DND-41 (cell line): ENCODE measurements around the gene CAV2.

Experiments used
- EZH2 ChIP-seq: IDR thresholded peaks from 3 replicates; pipeline ENCODE4 v1.6.1; 2012; ENCODE audit warnings: borderline replicate concordance, low read depth, mild to moderate bottlenecking, moderate library complexity, low read length, inconsistent platforms; ENCODE audit not compliant: severe bottlenecking
- TF ChIP-seq, protein P1 (sequence below): IDR thresholded peaks from 2 replicates; pipeline ENCODE4 v1.5.1; 2012; ENCODE audit warnings: borderline replicate concordance, low read length, moderate library complexity, mild to moderate bottlenecking; ENCODE audit not compliant: poor library complexity, severe bottlenecking; ENCODE audit errors: extremely low read depth

- TF ChIP-seq, protein P1, sequence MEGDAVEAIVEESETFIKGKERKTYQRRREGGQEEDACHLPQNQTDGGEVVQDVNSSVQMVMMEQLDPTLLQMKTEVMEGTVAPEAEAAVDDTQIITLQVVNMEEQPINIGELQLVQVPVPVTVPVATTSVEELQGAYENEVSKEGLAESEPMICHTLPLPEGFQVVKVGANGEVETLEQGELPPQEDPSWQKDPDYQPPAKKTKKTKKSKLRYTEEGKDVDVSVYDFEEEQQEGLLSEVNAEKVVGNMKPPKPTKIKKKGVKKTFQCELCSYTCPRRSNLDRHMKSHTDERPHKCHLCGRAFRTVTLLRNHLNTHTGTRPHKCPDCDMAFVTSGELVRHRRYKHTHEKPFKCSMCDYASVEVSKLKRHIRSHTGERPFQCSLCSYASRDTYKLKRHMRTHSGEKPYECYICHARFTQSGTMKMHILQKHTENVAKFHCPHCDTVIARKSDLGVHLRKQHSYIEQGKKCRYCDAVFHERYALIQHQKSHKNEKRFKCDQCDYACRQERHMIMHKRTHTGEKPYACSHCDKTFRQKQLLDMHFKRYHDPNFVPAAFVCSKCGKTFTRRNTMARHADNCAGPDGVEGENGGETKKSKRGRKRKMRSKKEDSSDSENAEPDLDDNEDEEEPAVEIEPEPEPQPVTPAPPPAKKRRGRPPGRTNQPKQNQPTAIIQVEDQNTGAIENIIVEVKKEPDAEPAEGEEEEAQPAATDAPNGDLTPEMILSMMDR = no peak
- no peak for TF ChIP-seq EZH2
Measured at GRCh38 chr7:116539879-116540278, 40.3 kb downstream of the CAV2 start.
